ENCODE results near the gene CDH6. TPM values are rescaled to one million over a fixed set of nuclear protein-coding genes. Genes with fewer than 3 reads are reported as not detected.

The CDH6 gene
- total and polyA plus RNA-seq, 12 donors, result 1.1 to 7.5 (median 3.4) TPM

GRCh38 chr5:31208043-31208442 lies 14.6 kb downstream of the CDH6 start:
- WGBS, 2 donors, result 86 to 88% methylated on average over 6 of the region's 6 CpGs
- H3K36me3 ChIP-seq, result no peaks in the 10 kb centered on the region
- H3K4me3 ChIP-seq, result no peak overlapping the region
- peaks cover 0 to 5% (median 0%) of the 10 kb centered on the region in 9 donors for H3K4me1 ChIP-seq
- no peak overlapping the region for H3K27ac ChIP-seq
- TF ChIP-seq, protein P1, sequence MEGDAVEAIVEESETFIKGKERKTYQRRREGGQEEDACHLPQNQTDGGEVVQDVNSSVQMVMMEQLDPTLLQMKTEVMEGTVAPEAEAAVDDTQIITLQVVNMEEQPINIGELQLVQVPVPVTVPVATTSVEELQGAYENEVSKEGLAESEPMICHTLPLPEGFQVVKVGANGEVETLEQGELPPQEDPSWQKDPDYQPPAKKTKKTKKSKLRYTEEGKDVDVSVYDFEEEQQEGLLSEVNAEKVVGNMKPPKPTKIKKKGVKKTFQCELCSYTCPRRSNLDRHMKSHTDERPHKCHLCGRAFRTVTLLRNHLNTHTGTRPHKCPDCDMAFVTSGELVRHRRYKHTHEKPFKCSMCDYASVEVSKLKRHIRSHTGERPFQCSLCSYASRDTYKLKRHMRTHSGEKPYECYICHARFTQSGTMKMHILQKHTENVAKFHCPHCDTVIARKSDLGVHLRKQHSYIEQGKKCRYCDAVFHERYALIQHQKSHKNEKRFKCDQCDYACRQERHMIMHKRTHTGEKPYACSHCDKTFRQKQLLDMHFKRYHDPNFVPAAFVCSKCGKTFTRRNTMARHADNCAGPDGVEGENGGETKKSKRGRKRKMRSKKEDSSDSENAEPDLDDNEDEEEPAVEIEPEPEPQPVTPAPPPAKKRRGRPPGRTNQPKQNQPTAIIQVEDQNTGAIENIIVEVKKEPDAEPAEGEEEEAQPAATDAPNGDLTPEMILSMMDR (IDR thresholded peaks at IDR 0.05), result no peak
- peaks cover 0 to under 1% (median 0%) of the 10 kb centered on the region in 7 donors for H3K27me3 ChIP-seq
- intact Hi-C loops (cut with DNase I), result no loop called here
- ATAC-seq (no peak), DNase-seq (no peak)
- no peaks in the 10 kb centered on the region for H3K9me3 ChIP-seq

- 60 to 69% methylated on average over 3 of the region's 3 CpGs for WGBS, 2 donors
- intact Hi-C loops (cut with DNase I), result no loop called here
- no peak for ATAC-seq
- H3K4me1 ChIP-seq, result peaks cover 0 to 5% (median 0%) of the 10 kb centered on the region in 9 donors
- no peak overlapping the region for H3K4me3 ChIP-seq
- TF ChIP-seq, protein P1 (IDR thresholded peaks at IDR 0.05), result no peak
- H3K36me3 ChIP-seq, result no peaks in the 10 kb centered on the region
- peaks cover 0 to 10% (median 0%) of the 10 kb centered on the region in 7 donors for H3K27me3 ChIP-seq
- DNase-seq, result no peak
- peak overlapping the region in 2 of 10 donors; percentile 4 to 16 for H3K27ac ChIP-seq
- H3K9me3 ChIP-seq, result no peaks in the 10 kb centered on the region
Observed at GRCh38 chr5:31209334-31209733, 15.8 kb downstream of the CDH6 start.

DNA sequence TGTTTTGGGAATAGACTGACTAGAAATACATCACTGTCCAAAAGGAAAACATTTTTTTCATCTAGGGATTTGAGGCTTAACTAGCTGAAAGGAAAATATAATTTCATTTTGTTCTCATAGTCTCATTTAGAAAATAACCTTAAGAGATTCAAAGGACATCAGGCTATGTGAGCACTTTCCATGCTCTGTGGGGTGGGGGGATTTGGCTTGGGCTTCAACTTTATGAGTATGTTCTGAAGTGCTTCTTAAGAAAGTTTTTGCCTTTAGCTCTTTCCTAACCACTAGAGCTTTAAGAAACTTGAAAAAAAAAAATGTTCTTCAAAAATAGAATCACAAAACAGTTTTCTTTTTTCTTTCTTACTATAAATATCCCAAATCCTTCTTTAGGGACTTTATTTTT lies 17.6 kb downstream of the CDH6 start:
- peaks cover 0 to 10% (median 0%) of the 10 kb centered on the region in 7 donors for H3K27me3 ChIP-seq
- H3K4me3 ChIP-seq, result no peak overlapping the region
- H3K9me3 ChIP-seq, result no peaks in the 10 kb centered on the region
- ATAC-seq (peak in 3 of 8 donors; percentile 42 to 76 (median 53)), DNase-seq (no peak)
- peak overlapping the region in 2 of 10 donors; percentile 13 to 47 for H3K27ac ChIP-seq
- peaks cover 0 to 5% (median 0%) of the 10 kb centered on the region in 9 donors for H3K4me1 ChIP-seq
- no peaks in the 10 kb centered on the region for H3K36me3 ChIP-seq
- intact Hi-C loops (cut with DNase I), result no loop called here
- TF ChIP-seq, protein P1 (IDR thresholded peaks at IDR 0.05), result no peak

DNA sequence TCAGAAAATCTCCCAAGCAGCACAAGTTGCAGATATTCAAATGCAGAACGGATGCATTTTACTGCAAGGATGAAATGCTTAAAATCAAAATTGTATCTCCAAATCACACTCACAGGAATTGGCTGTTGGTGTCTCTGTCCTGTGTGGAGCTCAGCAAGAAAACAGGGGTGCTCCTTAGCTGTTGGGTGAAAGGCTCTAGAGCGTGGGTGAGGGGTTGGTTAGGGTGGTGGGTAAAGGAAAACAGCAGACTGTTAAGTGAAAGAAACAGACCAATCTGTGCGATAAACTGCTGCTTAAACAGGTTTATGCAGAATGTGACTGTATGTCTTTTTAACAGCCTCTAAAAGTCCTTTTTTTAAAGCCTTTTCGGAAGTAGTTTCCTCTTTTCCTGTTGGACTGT lies 19.8 kb downstream of the CDH6 start:
- H3K36me3 ChIP-seq, result no peaks in the 10 kb centered on the region
- H3K4me1 ChIP-seq, result peaks cover 0 to 5% (median 0%) of the 10 kb centered on the region in 9 donors
- ATAC-seq (no peak), DNase-seq (no peak)
- peaks cover 0 to 10% (median 0%) of the 10 kb centered on the region in 7 donors for H3K27me3 ChIP-seq
- H3K4me3 ChIP-seq, result no peak overlapping the region
- peak overlapping the region in 1 of 10 donors; percentile 27 for H3K27ac ChIP-seq
- WGBS, 2 donors, result 69 to 70% methylated on average over 4 of the region's 4 CpGs
- TF ChIP-seq, protein P1 (IDR thresholded peaks at IDR 0.05), result no peak
- intact Hi-C loops (cut with DNase I), result no loop called here
- H3K9me3 ChIP-seq, result no peaks in the 10 kb centered on the region

Measured in heart right ventricle (tissue), 16 donors.